Measurements from ENCODE around the gene PLEKHG7. TPM values are rescaled to one million over a fixed set of nuclear protein-coding genes. Genes with fewer than 3 reads are reported as not detected.
"Not testable (repeated sequence)": the region's sequence is repeated elsewhere in the genome, so short reads cannot be mapped to it uniquely, and the experiment has no call there.

The PLEKHG7 gene
- total and polyA plus RNA-seq, 4 donors = 0.81 to 6.1 (median 3.1) TPM

DNA sequence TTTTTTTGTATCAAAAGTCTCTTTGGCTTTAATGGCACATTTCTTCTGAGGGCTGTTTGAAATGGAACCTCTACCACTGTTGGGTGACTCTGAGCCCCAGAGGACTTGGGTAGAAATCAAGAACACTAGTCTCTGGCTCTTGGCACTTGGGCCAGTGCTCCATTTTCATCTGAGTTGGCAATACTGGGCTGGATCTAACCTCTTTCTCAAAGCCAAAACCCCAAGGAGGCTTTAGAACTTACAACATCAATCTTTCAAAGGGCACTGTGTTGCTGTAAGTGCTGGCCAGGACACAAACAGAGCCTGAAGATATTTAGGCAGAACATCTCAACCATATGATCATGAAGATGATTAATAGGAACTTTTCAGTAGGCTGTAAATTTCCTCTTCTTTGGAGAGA lies 34.0 kb upstream of the PLEKHG7 start:
- H3K9ac ChIP-seq (ENCODE audit: insufficient read depth in 1 of 2, low read length in 2 of 2) = no peak overlapping the region
- TF ChIP-seq, protein P1, sequence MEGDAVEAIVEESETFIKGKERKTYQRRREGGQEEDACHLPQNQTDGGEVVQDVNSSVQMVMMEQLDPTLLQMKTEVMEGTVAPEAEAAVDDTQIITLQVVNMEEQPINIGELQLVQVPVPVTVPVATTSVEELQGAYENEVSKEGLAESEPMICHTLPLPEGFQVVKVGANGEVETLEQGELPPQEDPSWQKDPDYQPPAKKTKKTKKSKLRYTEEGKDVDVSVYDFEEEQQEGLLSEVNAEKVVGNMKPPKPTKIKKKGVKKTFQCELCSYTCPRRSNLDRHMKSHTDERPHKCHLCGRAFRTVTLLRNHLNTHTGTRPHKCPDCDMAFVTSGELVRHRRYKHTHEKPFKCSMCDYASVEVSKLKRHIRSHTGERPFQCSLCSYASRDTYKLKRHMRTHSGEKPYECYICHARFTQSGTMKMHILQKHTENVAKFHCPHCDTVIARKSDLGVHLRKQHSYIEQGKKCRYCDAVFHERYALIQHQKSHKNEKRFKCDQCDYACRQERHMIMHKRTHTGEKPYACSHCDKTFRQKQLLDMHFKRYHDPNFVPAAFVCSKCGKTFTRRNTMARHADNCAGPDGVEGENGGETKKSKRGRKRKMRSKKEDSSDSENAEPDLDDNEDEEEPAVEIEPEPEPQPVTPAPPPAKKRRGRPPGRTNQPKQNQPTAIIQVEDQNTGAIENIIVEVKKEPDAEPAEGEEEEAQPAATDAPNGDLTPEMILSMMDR (IDR thresholded peaks at IDR 0.05; ENCODE audit: control extremely low read depth, extremely low read depth) = no peak
- no peak for ATAC-seq (ENCODE audit: insufficient read depth, low FRiP score)
- no peak overlapping the region for H3K27ac ChIP-seq (ENCODE audit: low read depth in 1 of 2, low read length in 1 of 2)
- no peaks in the 10 kb centered on the region for H3K27me3 ChIP-seq (ENCODE audit: control insufficient read depth in 3 of 3, insufficient read depth in 3 of 3, low read length in 2 of 3)
- no peak for DNase-seq
- no peaks in the 10 kb centered on the region for H3K36me3 ChIP-seq (ENCODE audit: control insufficient read depth in 4 of 4, insufficient read depth in 4 of 4, low read length in 4 of 4)
- H3K4me1 ChIP-seq (ENCODE audit: control insufficient read depth in 5 of 5, insufficient read depth in 5 of 5, low read length in 5 of 5) = no peaks in the 10 kb centered on the region
- H3K9me3 ChIP-seq (ENCODE audit: control insufficient read depth in 4 of 4, insufficient read depth in 3 of 4, low read length in 3 of 4) = no peaks in the 10 kb centered on the region
- no peak overlapping the region for H3K4me3 ChIP-seq

DNA sequence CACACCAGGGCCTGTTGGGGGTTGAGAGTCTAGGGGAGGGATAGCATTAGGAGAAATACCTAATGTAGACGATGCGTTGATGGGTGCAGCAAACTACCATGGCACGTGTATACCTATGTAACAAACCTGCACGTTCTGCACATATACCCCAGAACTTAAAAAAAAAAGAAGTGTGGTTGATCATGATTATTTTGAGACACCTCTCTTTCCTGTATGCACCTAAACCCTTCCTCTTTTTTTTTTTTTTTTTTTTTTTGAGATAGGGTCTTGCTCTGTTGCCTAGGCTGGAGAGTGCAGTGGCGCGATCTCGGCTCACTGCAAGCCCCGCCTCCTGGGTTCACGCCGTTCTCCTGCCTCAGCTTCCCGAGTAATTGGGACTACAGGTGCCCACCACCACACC lies 31.3 kb upstream of the PLEKHG7 start:
- ATAC-seq (ENCODE audit: insufficient read depth, low FRiP score); H3K4me3 ChIP-seq; H3K27me3 ChIP-seq (ENCODE audit: control insufficient read depth in 3 of 3, insufficient read depth in 3 of 3, low read length in 2 of 3); H3K4me1 ChIP-seq (ENCODE audit: control insufficient read depth in 5 of 5, insufficient read depth in 5 of 5, low read length in 5 of 5); H3K36me3 ChIP-seq (ENCODE audit: control insufficient read depth in 4 of 4, insufficient read depth in 4 of 4, low read length in 4 of 4); DNase-seq; H3K9me3 ChIP-seq (ENCODE audit: control insufficient read depth in 4 of 4, insufficient read depth in 3 of 4, low read length in 3 of 4); H3K27ac ChIP-seq (ENCODE audit: low read depth in 1 of 2, low read length in 1 of 2); H3K9ac ChIP-seq (ENCODE audit: insufficient read depth in 1 of 2, low read length in 2 of 2): not testable (repeated sequence)
- 95 to 96% methylated on average over 11 of the region's 11 CpGs for WGBS, 2 donors

DNA sequence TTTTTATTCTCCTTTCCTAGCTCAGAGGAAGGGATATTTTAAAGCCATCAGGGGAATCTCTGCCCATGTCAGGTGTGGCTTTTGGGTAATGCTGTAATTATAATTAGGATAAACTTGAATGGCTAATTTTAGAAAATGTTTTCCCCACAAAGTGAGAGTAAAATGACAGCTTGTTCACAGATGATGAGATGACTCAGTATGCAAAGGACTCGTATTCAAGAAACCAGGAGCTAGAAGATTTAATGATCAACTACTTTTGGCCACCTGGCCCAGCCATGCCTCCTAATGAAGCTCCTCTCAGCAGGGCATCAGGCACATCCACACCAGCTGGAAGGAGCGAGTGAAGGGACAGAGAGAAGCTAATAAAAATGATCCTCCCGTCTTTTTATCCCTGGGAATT lies 29.0 kb upstream of the PLEKHG7 start:
- TF ChIP-seq, protein P1 (IDR thresholded peaks at IDR 0.05; ENCODE audit: control extremely low read depth, extremely low read depth) = no peak
- Histone ChIP-seq H3K4me3 (no peak overlapping the region), H3K36me3 (ENCODE audit: control insufficient read depth in 4 of 4, insufficient read depth in 4 of 4, low read length in 4 of 4) (no peaks in the 10 kb centered on the region), H3K9ac (ENCODE audit: insufficient read depth in 1 of 2, low read length in 2 of 2) (no peak overlapping the region), H3K9me3 (ENCODE audit: control insufficient read depth in 4 of 4, insufficient read depth in 3 of 4, low read length in 3 of 4) (no peaks in the 10 kb centered on the region), H3K4me1 (ENCODE audit: control insufficient read depth in 5 of 5, insufficient read depth in 5 of 5, low read length in 5 of 5) (no peaks in the 10 kb centered on the region), H3K27me3 (ENCODE audit: control insufficient read depth in 3 of 3, insufficient read depth in 3 of 3, low read length in 2 of 3) (no peaks in the 10 kb centered on the region), H3K27ac (ENCODE audit: low read depth in 1 of 2, low read length in 1 of 2) (no peak overlapping the region)
- no peak for DNase-seq
- 74 to 90% methylated on average over 3 of the region's 3 CpGs for WGBS, 2 donors
- ATAC-seq (ENCODE audit: insufficient read depth, low FRiP score) = no peak

DNA sequence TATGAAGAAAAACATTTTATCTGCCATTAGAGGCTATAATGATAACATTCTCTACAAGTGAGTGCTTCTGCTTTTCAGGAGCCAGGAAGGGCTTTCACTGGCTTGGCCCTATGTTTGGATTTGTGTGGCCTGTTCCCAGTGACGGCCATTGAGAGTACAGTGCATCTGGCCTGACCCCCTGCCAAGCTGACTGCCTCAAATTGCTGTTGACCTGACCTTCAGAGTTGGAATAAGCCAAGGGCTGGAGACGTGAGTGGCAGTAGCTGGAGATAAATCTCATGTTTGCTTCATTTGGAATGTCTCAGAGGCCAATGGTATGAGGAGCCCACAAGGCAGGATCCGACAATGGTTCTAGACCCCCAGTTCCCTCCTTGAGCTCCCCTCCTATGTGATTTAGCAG lies 28.3 kb upstream of the PLEKHG7 start:
- Histone ChIP-seq H3K9me3 (ENCODE audit: control insufficient read depth in 4 of 4, insufficient read depth in 3 of 4, low read length in 3 of 4) (no peaks in the 10 kb centered on the region), H3K27me3 (ENCODE audit: control insufficient read depth in 3 of 3, insufficient read depth in 3 of 3, low read length in 2 of 3) (no peaks in the 10 kb centered on the region), H3K9ac (ENCODE audit: insufficient read depth in 1 of 2, low read length in 2 of 2) (no peak overlapping the region), H3K36me3 (ENCODE audit: control insufficient read depth in 4 of 4, insufficient read depth in 4 of 4, low read length in 4 of 4) (no peaks in the 10 kb centered on the region), H3K27ac (ENCODE audit: low read depth in 1 of 2, low read length in 1 of 2) (no peak overlapping the region), H3K4me3 (no peak overlapping the region), H3K4me1 (ENCODE audit: control insufficient read depth in 5 of 5, insufficient read depth in 5 of 5, low read length in 5 of 5) (no peaks in the 10 kb centered on the region)
- ATAC-seq (ENCODE audit: insufficient read depth, low FRiP score) (no peak), DNase-seq (no peak)
- TF ChIP-seq, protein P1 (IDR thresholded peaks at IDR 0.05; ENCODE audit: control extremely low read depth, extremely low read depth) = no peak
- WGBS, 2 donors = 52 to 68% methylated on average over 3 of the region's 3 CpGs

All from lung (tissue), 12 donors.